ENCODE results near the gene PPP2R2D. TPM values are rescaled to one million over a fixed set of nuclear protein-coding genes. Genes with fewer than 3 reads are reported as not detected.

Gene PPP2R2D
- total RNA-seq, 1 experiment from 2014 or later: 40.3 TPM

DNA sequence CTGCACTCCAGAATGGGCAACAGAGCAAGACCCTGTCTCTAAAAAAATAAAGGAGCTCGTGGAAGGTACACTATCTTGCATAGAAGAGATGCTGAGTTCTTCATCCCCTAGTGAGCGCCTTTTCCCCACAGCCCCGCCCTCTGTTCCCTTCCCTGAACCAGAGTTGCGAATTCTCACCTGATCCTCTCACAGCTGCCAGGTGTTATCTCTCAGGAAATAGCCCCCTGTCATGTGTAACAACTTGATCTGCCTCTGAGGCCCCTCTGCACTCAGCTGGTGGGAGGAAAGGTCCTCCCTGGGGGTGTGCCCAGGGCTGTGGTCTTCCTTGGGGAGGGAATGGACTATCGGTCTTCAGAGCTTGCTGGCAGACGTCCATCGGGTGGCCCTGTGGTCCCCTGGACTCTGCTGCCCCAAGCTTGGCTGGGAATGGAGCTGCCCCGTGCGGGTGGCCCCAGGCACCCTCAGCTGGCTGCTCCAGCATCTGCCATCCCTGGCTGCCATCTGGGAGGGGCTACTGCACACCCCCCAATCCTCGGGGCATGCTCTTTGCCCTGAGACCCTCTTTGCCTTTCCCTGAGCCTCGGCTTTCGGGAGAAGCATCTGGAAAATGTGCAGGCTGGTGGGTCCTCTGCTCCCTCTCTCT is 102.6 kb downstream of the PPP2R2D start:
- no peak overlapping the region for H3K4me3 ChIP-seq (ENCODE audit: low read length)
- no peaks in the 10 kb centered on the region for H3K36me3 ChIP-seq (ENCODE audit: low read depth, low read length)
- H4K20me1 ChIP-seq (ENCODE audit: low read length): no peaks in the 10 kb centered on the region
- no peaks in the 10 kb centered on the region for H3K27me3 ChIP-seq (ENCODE audit: low read length)
- H3K79me2 ChIP-seq (ENCODE audit: low read length): no peaks in the 10 kb centered on the region
- intact Hi-C loops (cut with micrococcal nuclease): loop anchor here (5.0 kb wide), 1 partner anchor 139 kb away; no protein-coding TSS in a partner anchor
- no peak overlapping the region for H3K9ac ChIP-seq (ENCODE audit: low read length)
- ChIA-PET CTCF (no interaction called here), POLR2A (ENCODE audit: unreplicated experiment) (no interaction called here)
- ATAC-seq: no peak
- no peak overlapping the region for H3K4me2 ChIP-seq (ENCODE audit: low read length)
- no peaks in the 10 kb centered on the region for H3F3A ChIP-seq (ENCODE audit: low read length, unreplicated experiment)
- BruUV-seq (replicated peaks): no TSS peak
- H3K4me1 ChIP-seq (ENCODE audit: insufficient read depth, low read length): no peaks in the 10 kb centered on the region
- DNase-seq: no peak
- H3K9me3 ChIP-seq (ENCODE audit: low read length): no peaks in the 10 kb centered on the region
- H3K27ac ChIP-seq (ENCODE audit: low read length): no peak overlapping the region
- H3K9me2 ChIP-seq (replicated peaks; ENCODE audit: low read length): no peaks in the 10 kb centered on the region
- H2AFZ ChIP-seq (ENCODE audit: low read length): no peak overlapping the region
- TF ChIP-seq EZH2 (IDR thresholded peaks at IDR 0.05; ENCODE audit: low read length, unreplicated experiment): no peak
- no peak for TF ChIP-seq EZH2phosphoT487 (IDR thresholded peaks at IDR 0.05; ENCODE audit: borderline replicate concordance, low read length)
- TF ChIP-seq, protein P1, sequence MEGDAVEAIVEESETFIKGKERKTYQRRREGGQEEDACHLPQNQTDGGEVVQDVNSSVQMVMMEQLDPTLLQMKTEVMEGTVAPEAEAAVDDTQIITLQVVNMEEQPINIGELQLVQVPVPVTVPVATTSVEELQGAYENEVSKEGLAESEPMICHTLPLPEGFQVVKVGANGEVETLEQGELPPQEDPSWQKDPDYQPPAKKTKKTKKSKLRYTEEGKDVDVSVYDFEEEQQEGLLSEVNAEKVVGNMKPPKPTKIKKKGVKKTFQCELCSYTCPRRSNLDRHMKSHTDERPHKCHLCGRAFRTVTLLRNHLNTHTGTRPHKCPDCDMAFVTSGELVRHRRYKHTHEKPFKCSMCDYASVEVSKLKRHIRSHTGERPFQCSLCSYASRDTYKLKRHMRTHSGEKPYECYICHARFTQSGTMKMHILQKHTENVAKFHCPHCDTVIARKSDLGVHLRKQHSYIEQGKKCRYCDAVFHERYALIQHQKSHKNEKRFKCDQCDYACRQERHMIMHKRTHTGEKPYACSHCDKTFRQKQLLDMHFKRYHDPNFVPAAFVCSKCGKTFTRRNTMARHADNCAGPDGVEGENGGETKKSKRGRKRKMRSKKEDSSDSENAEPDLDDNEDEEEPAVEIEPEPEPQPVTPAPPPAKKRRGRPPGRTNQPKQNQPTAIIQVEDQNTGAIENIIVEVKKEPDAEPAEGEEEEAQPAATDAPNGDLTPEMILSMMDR (conservative IDR thresholded peaks at IDR 0.05; ENCODE audit: low read depth, low read length): no peak

- Histone ChIP-seq H4K20me1 (ENCODE audit: low read length) (no peaks in the 10 kb centered on the region), H3K4me1 (ENCODE audit: insufficient read depth, low read length) (no peaks in the 10 kb centered on the region), H3K79me2 (ENCODE audit: low read length) (no peaks in the 10 kb centered on the region), H3K4me2 (ENCODE audit: low read length) (no peak overlapping the region), H3K9me2 (replicated peaks; ENCODE audit: low read length) (no peaks in the 10 kb centered on the region), H3K27me3 (ENCODE audit: low read length) (peaks cover 6% of the 10 kb centered on the region; the same call in 1 of the 2 replicates), H3K9ac (ENCODE audit: low read length) (no peak overlapping the region), H3K4me3 (ENCODE audit: low read length) (no peak overlapping the region), H2AFZ (ENCODE audit: low read length) (no peak overlapping the region), H3K27ac (ENCODE audit: low read length) (no peak overlapping the region), H3K36me3 (ENCODE audit: low read depth, low read length) (no peaks in the 10 kb centered on the region), H3F3A (ENCODE audit: low read length, unreplicated experiment) (no peaks in the 10 kb centered on the region), H3K9me3 (ENCODE audit: low read length) (no peaks in the 10 kb centered on the region)
- no TSS peak for BruUV-seq (replicated peaks)
- DNase-seq (no peak), ATAC-seq (no peak)
- intact Hi-C loops (cut with micrococcal nuclease): loop anchor here (5.0 kb wide), 1 partner anchor 138 kb away; no protein-coding TSS in a partner anchor
- no peak for TF ChIP-seq EZH2phosphoT487 (IDR thresholded peaks at IDR 0.05; ENCODE audit: borderline replicate concordance, low read length)
- TF ChIP-seq, protein P1 (conservative IDR thresholded peaks at IDR 0.05; ENCODE audit: low read depth, low read length): no peak
- no peak for TF ChIP-seq EZH2 (IDR thresholded peaks at IDR 0.05; ENCODE audit: low read length, unreplicated experiment)
- POLR2A ChIA-PET (ENCODE audit: unreplicated experiment): no interaction called here
- CTCF ChIA-PET: no interaction called here
Observed at GRCh38 chr10:132004052-132004451, 103.2 kb downstream of the PPP2R2D start.

DNA sequence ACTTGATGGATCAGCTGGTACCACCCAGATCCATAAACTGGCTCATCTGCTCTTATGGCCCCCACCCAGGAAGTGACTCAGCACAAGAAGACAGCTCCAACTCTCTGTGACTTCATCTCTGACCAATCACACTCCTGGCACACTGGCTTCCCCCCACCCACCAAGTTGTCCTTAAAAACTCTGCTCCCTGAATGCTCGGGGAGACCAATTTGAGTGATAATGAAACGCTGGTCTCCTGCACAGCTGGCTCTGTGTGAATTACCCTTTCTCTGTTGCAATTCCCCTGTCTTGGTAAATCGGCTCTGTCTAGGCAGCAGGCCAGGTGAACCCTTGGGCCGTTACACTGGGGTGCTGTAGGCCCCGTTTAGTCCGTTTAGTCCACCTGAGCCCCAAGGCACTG is 104.3 kb downstream of the PPP2R2D start:
- ATAC-seq: no peak
- H3K9ac ChIP-seq (ENCODE audit: low read length): no peak overlapping the region
- POLR2A ChIA-PET (ENCODE audit: unreplicated experiment): no interaction called here
- no peak overlapping the region for H3K27ac ChIP-seq (ENCODE audit: low read length)
- H3K4me3 ChIP-seq (ENCODE audit: low read length): no peak overlapping the region
- CTCF ChIA-PET: no interaction called here
- intact Hi-C loops (cut with micrococcal nuclease): no loop called here
- peaks cover 14% of the 10 kb centered on the region for H3K27me3 ChIP-seq (ENCODE audit: low read length)
- H3K9me2 ChIP-seq (replicated peaks; ENCODE audit: low read length): no peaks in the 10 kb centered on the region
- H3K4me1 ChIP-seq (ENCODE audit: insufficient read depth, low read length): no peaks in the 10 kb centered on the region
- H2AFZ ChIP-seq (ENCODE audit: low read length): no peak overlapping the region
- H3K9me3 ChIP-seq (ENCODE audit: low read length): no peaks in the 10 kb centered on the region
- no peaks in the 10 kb centered on the region for H3F3A ChIP-seq (ENCODE audit: low read length, unreplicated experiment)
- no peak overlapping the region for H3K4me2 ChIP-seq (ENCODE audit: low read length)
- H4K20me1 ChIP-seq (ENCODE audit: low read length): no peaks in the 10 kb centered on the region
- no peaks in the 10 kb centered on the region for H3K36me3 ChIP-seq (ENCODE audit: low read depth, low read length)
- TF ChIP-seq, protein P1 (conservative IDR thresholded peaks at IDR 0.05; ENCODE audit: low read depth, low read length): no peak
- TF ChIP-seq EZH2 (IDR thresholded peaks at IDR 0.05; ENCODE audit: low read length, unreplicated experiment): no peak
- no peak for TF ChIP-seq EZH2phosphoT487 (IDR thresholded peaks at IDR 0.05; ENCODE audit: borderline replicate concordance, low read length)
- no peaks in the 10 kb centered on the region for H3K79me2 ChIP-seq (ENCODE audit: low read length)
- no peak for DNase-seq
- BruUV-seq (replicated peaks): no TSS peak

Data from PC-3 (cell line).